CD4-positive, CD25-positive, alpha-beta regulatory T cell (primary cell): Measurements from ENCODE around the gene PCDHB11. TPM values are rescaled to one million over a fixed set of nuclear protein-coding genes. Genes with fewer than 3 reads are reported as not detected.
"Not testable (repeated sequence)": the region's sequence is repeated elsewhere in the genome, so short reads cannot be mapped to it uniquely, and the experiment has no call there.

ENCODE experiments used
- ATAC-seq, 2 donors: fragments of 150-1000 bp; cut with Tn5 transposase; one replicate each; pipeline ENCODE4 v1.10.0; 2021; ENCODE audit warnings: low read depth in 2 of 2, moderate number of reproducible peaks in 2 of 2, moderate library complexity in 1 of 2
- DNase-seq, 3 donors: peaks; one replicate each; pipeline versions ENCODE4 v3.0.0 to v3.0.0-alpha.2; 2012 to 2022; ENCODE audit warnings: mixed read lengths in 1 of 3
- H3K27ac ChIP-seq: one replicate; pipeline ENCODE4 v1.7.0; 2013; ENCODE audit warnings: mild to moderate bottlenecking, low read length; ENCODE audit not compliant: insufficient read depth, poor library complexity, severe bottlenecking
- H3K27me3 ChIP-seq: one replicate; pipeline ENCODE4 v1.7.0; 2013; ENCODE audit warnings: low read length; ENCODE audit not compliant: control insufficient read depth, insufficient read depth
- H3K36me3 ChIP-seq: one replicate; pipeline ENCODE4 v1.7.0; 2013; ENCODE audit warnings: mild to moderate bottlenecking, low read length, moderate library complexity; ENCODE audit not compliant: control insufficient read depth, insufficient read depth
- H3K4me1 ChIP-seq: 2 replicates; pipeline ENCODE4 v1.7.0; 2013; ENCODE audit warnings: mild to moderate bottlenecking, low read length; ENCODE audit not compliant: insufficient read depth, control insufficient read depth, poor library complexity, severe bottlenecking
- H3K4me3 ChIP-seq: one replicate; pipeline ENCODE4 v1.7.0; 2013; ENCODE audit warnings: low read depth, mild to moderate bottlenecking, low read length, moderate library complexity
- H3K9me3 ChIP-seq, 2 experiments: 1 replicate in 1 of 2; 2 replicates in 1 of 2; pipeline ENCODE4 v1.7.0; 2013; ENCODE audit warnings: low read length in 2 of 2, mild to moderate bottlenecking in 1 of 2, moderate library complexity in 1 of 2; ENCODE audit not compliant: control insufficient read depth in 2 of 2
- H3K27ac Mint-ChIP-seq, 3 donors: one replicate each; pipeline ENCODE4 v1.8.0; 2020 to 2022; ENCODE audit warnings: mild to moderate bottlenecking in 3 of 3, mixed read lengths in 3 of 3, moderate library complexity in 2 of 3
- H3K27me3 Mint-ChIP-seq: one replicate; pipeline ENCODE4 v1.8.0; 2022; ENCODE audit warnings: mild to moderate bottlenecking, mixed read lengths
- H3K36me3 Mint-ChIP-seq: one replicate; pipeline ENCODE4 v1.8.0; 2020; ENCODE audit warnings: mixed read lengths
- H3K4me1 Mint-ChIP-seq, 4 donors: one replicate each; pipeline ENCODE4 v1.8.0; 2020 to 2022; ENCODE audit warnings: mixed read lengths in 4 of 4, mild to moderate bottlenecking in 1 of 4
- H3K4me3 Mint-ChIP-seq, 4 donors: one replicate each; pipeline ENCODE4 v1.8.0; 2020 to 2022; ENCODE audit warnings: mild to moderate bottlenecking in 4 of 4, mixed read lengths in 4 of 4, moderate library complexity in 3 of 4
- H3K9me3 Mint-ChIP-seq, 7 donors: one replicate each; pipeline ENCODE4 v1.8.0; 2020 to 2022; ENCODE audit warnings: mixed read lengths in 7 of 7, mild to moderate bottlenecking in 3 of 7, moderate library complexity in 2 of 7
- polyA plus RNA-seq, 4 donors: library from polyadenylated mRNA; unstranded; fragments of 300-500 nt; fragmentation: Illumina TruSeq; gene quantifications; one replicate each; pipeline ENCODE4 v1.2.3, GENCODE V29; 2021
- total RNA-seq: library from RNA; stranded (reverse); gene quantifications from one replicate; pipeline ENCODE4 v1.2.3, GENCODE V29; 2022

PCDHB11 gene
- total and polyA plus RNA-seq, 5 donors from 2014 or later: not detected

DNA sequence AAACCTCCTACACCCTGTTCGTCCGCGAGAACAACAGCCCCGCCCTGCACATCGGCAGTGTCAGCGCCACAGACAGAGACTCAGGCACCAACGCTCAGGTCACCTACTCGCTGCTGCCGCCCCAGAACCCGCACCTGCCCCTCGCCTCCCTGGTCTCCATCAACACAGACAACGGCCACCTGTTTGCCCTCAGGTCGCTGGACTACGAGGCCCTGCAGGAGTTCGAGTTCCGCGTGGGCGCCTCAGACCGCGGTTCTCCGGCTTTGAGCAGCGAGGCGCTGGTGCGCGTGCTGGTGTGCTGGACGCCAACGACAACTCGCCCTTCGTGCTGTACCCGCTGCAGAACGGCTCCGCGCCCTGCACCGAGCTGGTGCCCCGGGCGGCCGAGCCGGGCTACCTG lies 42.1 kb upstream of the PCDHB11 start:
- not testable (repeated sequence) for H3K27ac Mint-ChIP-seq, H3K4me1 Mint-ChIP-seq, ATAC-seq, H3K36me3 ChIP-seq, H3K27me3 ChIP-seq, DNase-seq, H3K36me3 Mint-ChIP-seq, H3K27ac ChIP-seq, H3K4me3 Mint-ChIP-seq, H3K4me3 ChIP-seq, H3K4me1 ChIP-seq
- Mint-ChIP-seq H3K27me3 (peaks cover 14% of the 10 kb centered on the region), H3K9me3 (peaks cover 2 to 21% (median 10%) of the 10 kb centered on the region in 7 donors)
- peaks cover 10 to 15% of the 10 kb centered on the region in 2 experiments for H3K9me3 ChIP-seq

DNA sequence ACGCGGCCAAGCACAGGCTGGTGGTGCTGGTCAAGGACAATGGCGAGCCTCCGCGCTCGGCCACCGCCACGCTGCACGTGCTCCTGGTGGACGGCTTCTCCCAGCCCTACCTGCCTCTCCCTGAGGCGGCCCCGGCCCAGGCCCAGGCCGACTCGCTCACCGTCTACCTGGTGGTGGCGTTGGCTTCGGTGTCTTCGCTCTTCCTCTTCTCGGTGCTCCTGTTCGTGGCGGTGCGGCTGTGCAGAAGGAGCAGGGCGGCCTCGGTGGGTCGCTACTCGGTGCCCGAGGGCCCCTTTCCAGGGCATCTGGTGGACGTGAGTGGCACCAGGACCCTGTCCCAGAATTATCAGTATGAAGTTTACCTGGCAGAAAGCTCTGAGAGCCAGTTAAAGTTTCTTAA lies 41.5 kb upstream of the PCDHB11 start:
- H3K27me3 ChIP-seq, ATAC-seq, H3K27ac ChIP-seq, H3K36me3 ChIP-seq, H3K36me3 Mint-ChIP-seq, H3K4me3 ChIP-seq, H3K27ac Mint-ChIP-seq, H3K4me1 ChIP-seq, H3K4me1 Mint-ChIP-seq, H3K4me3 Mint-ChIP-seq, DNase-seq: not testable (repeated sequence)
- peaks cover 14% of the 10 kb centered on the region for H3K27me3 Mint-ChIP-seq
- peaks cover 2 to 21% (median 9%) of the 10 kb centered on the region in 7 donors for H3K9me3 Mint-ChIP-seq
- peaks cover 9 to 17% of the 10 kb centered on the region in 2 experiments for H3K9me3 ChIP-seq

DNA sequence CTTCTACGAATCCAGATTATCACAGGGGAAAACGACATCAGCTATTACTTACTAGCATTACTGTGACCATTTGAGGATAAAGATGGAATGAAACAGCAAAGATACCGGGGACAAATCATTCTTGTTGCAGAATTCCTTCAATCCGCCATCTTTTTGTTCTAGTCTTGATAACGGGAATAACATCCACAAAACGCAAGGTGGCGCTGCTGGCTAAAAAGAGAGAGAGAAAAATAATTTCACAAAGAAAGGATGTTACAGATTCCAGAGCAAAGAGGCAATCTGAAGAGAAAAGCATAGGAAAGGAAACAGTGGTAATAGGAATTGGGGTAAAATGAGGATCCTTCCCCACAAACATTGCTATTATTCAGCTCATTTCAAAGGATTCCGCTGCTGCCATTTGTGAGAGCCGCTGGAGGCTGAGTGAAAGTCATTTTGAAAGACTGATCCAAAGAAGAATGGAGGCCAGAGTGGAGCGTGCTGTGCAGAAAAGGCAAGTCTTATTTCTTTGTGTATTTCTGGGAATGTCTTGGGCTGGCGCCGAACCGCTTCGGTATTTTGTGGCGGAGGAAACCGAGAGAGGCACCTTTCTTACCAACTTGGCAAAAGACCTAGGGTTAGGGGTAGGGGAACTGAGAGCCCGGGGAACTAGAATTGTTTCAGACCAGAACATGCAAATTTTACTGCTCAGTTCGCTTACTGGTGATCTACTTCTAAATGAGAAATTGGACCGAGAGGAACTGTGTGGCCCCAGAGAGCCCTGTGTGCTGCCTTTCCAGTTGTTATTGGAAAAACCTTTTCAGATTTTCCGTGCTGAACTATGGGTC lies 26.8 kb upstream of the PCDHB11 start, which contains the start of gene PCDHB7:
Gene PCDHB7, plus strand, starts transcription at position 264 of the 824 bp plus-strand sequence. Its CDS starts 192 bp downstream, at position 456.
- H3K27ac ChIP-seq: no peak within 1 kb of the TSS
- Mint-ChIP-seq H3K4me3 (no peak within 1 kb of the TSS), H3K4me1 (peaks cover 0 to 5% (median 0%) of the 10 kb centered on the region in 4 donors), H3K27me3 (peaks cover 14% of the 10 kb centered on the region), H3K27ac (no peak within 1 kb of the TSS), H3K36me3 (no peaks in the 10 kb centered on the region), H3K9me3 (peaks cover 0 to 13% (median 4%) of the 10 kb centered on the region in 7 donors)
- H3K9me3 ChIP-seq: no peaks in the 10 kb centered on the region
- peak in 1 of 3 donors; percentile 17 for DNase-seq
- H3K4me1 ChIP-seq: no peaks in the 10 kb centered on the region
- H3K4me3 ChIP-seq: no peak within 1 kb of the TSS
- H3K27me3 ChIP-seq: peaks cover 5% of the 10 kb centered on the region
- H3K36me3 ChIP-seq: no peaks in the 10 kb centered on the region
- ATAC-seq: no peak

DNA sequence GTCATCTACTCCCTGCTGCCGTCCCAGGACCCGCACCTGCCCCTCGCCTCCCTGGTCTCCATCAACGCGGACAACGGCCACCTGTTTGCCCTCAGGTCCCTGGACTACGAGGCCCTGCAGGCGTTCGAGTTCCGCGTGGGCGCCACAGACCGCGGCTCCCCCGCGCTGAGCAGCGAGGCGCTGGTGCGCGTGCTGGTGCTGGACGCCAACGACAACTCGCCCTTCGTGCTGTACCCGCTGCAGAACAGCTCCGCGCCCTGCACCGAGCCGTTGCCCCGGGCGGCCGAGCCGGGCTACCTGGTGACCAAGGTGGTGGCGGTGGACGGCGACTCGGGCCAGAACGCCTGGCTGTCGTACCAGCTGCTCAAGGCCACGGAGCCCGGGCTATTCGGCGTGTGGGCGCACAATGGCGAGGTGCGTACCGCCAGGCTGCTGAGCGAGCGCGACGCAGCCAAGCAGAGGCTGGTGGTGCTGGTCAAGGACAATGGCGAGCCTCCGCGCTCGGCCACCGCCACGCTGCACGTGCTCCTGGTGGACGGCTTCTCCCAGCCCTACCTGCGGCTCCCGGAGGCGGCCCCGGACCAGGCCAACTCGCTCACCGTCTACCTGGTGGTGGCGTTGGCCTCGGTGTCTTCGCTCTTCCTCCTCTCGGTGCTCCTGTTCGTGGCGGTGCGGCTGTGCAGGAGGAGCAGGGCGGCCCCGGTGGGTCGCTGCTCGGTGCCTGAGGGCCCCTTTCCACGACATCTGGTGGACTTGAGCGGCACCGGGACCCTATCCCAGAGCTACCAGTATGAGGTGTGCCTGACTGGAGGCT lies 24.9 kb upstream of the PCDHB11 start:
- H3K9me3 Mint-ChIP-seq: peaks cover 0 to 11% (median 0%) of the 10 kb centered on the region in 7 donors
- H3K36me3 ChIP-seq, H3K27ac ChIP-seq, ATAC-seq, H3K9me3 ChIP-seq, H3K4me3 Mint-ChIP-seq, H3K4me1 Mint-ChIP-seq, H3K36me3 Mint-ChIP-seq, DNase-seq, H3K27me3 ChIP-seq, H3K4me3 ChIP-seq, H3K27ac Mint-ChIP-seq, H3K4me1 ChIP-seq: not testable (repeated sequence)
- peaks cover 14% of the 10 kb centered on the region for H3K27me3 Mint-ChIP-seq

DNA sequence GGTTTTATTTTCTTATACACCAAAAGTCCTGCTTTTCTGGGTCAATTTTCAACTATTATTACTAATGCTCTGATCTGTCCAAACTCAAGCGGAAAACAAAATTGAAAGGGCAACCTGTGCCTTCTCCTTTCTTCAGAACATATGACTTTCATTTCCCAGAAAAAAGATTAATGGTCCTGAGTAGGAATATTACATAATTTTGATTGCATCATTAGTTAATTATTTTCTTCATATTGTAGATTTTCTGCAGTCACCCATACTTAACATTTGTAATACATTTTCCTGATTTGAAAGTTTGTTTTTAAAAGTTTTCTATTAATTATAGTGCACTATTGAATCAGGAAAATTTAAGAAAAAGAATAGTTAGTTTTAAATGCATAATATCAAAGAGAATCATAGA lies 23.5 kb upstream of the PCDHB11 start:
- Mint-ChIP-seq H3K4me3 (no peak overlapping the region), H3K27me3 (peaks cover 14% of the 10 kb centered on the region), H3K36me3 (no peaks in the 10 kb centered on the region), H3K9me3 (peaks cover 0 to 11% (median 2%) of the 10 kb centered on the region in 7 donors), H3K27ac (no peak overlapping the region), H3K4me1 (peaks cover 0 to 5% (median 0%) of the 10 kb centered on the region in 4 donors)
- Histone ChIP-seq H3K4me1 (no peaks in the 10 kb centered on the region), H3K4me3 (no peak overlapping the region), H3K9me3 (no peaks in the 10 kb centered on the region), H3K27ac (no peak overlapping the region), H3K27me3 (peaks cover 5% of the 10 kb centered on the region), H3K36me3 (no peaks in the 10 kb centered on the region)
- DNase-seq: no peak
- ATAC-seq: no peak

DNA sequence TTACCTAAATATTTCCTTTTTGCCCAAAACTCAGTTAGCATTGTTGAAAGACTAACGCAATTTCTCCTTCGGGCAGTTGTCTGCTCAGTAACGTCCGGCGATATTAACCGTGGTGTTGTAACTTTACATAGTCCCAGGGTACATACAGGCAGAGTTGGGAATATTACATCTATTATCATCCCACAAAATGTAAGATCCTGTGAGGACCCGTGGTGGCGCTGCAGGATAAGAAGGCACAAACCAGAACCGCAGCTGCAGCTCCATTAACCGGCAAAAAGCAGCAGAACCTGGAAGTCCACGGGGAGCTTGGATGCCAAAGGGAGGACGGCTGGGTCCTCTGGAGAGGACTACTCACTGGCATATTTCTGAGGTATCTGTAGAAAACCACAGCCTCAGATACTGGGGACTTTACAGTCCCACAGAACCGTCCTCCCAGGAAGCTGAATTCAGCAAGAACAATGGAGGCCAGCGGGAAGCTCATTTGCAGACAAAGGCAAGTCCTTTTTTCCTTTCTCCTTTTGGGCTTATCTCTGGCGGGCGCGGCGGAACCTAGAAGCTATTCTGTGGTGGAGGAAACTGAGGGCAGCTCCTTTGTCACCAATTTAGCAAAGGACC lies 21.7 kb upstream of the PCDHB11 start, which contains the start of gene PCDHB8:
Gene PCDHB8, plus strand, starts transcription at position 214 of the 615 bp plus-strand sequence. Its CDS starts 245 bp downstream, at position 459.
- ATAC-seq, H3K9me3 ChIP-seq, H3K4me1 ChIP-seq, H3K4me3 ChIP-seq, DNase-seq, H3K27ac ChIP-seq, H3K4me3 Mint-ChIP-seq, H3K36me3 ChIP-seq, H3K27me3 ChIP-seq, H3K27ac Mint-ChIP-seq, H3K4me1 Mint-ChIP-seq, H3K36me3 Mint-ChIP-seq: not testable (repeated sequence)
- peaks cover 14% of the 10 kb centered on the region for H3K27me3 Mint-ChIP-seq
- H3K9me3 Mint-ChIP-seq: peaks cover 0 to 10% (median 7%) of the 10 kb centered on the region in 7 donors

DNA sequence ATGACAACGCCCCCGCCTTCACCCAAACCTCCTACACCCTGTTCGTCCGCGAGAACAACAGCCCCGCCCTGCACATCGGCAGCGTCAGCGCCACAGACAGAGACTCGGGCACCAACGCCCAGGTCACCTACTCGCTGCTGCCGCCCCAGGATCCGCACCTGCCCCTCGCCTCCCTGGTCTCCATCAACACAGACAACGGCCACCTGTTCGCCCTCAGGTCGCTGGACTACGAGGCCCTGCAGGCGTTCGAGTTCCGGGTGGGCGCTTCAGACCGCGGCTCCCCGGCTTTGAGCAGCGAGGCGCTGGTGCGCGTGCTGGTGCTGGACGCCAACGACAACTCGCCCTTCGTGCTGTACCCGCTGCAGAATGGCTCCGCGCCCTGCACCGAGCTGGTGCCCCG lies 20.1 kb upstream of the PCDHB11 start:
- not testable (repeated sequence) for H3K4me1 Mint-ChIP-seq, H3K4me1 ChIP-seq, H3K9me3 ChIP-seq, DNase-seq, H3K36me3 ChIP-seq, H3K27ac ChIP-seq, H3K36me3 Mint-ChIP-seq, ATAC-seq, H3K27ac Mint-ChIP-seq, H3K4me3 Mint-ChIP-seq, H3K27me3 ChIP-seq, H3K4me3 ChIP-seq
- Mint-ChIP-seq H3K9me3 (peaks cover 0 to 16% (median 6%) of the 10 kb centered on the region in 7 donors), H3K27me3 (peaks cover 11% of the 10 kb centered on the region)
